ENCODE results near the gene P2RX2. TPM values are rescaled to one million over a fixed set of nuclear protein-coding genes. Genes with fewer than 3 reads are reported as not detected.

Gene P2RX2
- polyA plus RNA-seq, 1 donor from 2014 or later: not detected

DNA sequence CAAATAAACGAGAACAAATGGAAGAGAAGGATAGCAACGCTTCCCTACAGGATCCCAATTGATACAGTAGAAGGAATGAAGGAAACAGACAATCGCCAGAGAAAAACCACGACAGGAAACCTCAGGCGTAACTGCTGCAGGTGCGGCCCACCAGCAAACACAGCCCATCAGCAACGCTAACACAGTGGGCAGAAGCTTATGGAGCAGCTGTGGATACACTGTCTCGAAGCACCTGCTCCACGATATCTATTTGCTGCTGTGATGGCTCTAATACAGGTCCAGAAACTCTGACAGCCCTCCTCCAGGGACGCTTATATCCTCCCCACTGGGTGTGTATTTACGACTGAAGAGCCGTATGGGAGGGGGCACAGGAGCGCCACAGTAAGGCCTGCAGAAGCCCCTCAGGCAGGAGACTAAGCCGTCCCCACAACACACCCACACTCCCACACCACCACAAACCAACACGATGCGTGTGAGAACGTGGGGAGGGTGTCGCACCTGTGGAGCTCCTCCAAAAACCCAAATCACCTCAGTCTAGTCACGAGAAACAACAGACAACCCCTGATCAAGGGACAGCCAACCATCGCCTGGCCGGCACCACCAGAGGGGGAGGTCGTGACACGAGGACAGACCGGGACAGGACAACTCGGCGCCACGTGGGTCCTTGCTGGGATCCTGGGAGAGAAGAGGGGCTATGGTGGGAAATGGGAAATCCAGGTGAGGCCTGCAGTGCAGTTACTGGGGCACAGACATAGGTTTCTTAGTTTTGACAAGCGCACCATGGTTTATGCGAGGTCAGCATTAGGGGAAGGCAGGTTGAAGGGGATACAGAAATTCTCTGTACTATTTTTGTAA, 44.6 kb downstream of the P2RX2 start:
- Mint-ChIP-seq H3K4me3 (peak overlapping the region in 1 of 4 donors; percentile 12), H3K36me3 (peaks cover 17% of the 10 kb centered on the region), H3K27ac (peak overlapping the region in 1 of 3 donors; percentile 82), H3K9me3 (no peaks in the 10 kb centered on the region), H3K27me3 (no peaks in the 10 kb centered on the region), H3K4me1 (peaks cover 0 to 2% (median 0%) of the 10 kb centered on the region in 3 donors)

DNA sequence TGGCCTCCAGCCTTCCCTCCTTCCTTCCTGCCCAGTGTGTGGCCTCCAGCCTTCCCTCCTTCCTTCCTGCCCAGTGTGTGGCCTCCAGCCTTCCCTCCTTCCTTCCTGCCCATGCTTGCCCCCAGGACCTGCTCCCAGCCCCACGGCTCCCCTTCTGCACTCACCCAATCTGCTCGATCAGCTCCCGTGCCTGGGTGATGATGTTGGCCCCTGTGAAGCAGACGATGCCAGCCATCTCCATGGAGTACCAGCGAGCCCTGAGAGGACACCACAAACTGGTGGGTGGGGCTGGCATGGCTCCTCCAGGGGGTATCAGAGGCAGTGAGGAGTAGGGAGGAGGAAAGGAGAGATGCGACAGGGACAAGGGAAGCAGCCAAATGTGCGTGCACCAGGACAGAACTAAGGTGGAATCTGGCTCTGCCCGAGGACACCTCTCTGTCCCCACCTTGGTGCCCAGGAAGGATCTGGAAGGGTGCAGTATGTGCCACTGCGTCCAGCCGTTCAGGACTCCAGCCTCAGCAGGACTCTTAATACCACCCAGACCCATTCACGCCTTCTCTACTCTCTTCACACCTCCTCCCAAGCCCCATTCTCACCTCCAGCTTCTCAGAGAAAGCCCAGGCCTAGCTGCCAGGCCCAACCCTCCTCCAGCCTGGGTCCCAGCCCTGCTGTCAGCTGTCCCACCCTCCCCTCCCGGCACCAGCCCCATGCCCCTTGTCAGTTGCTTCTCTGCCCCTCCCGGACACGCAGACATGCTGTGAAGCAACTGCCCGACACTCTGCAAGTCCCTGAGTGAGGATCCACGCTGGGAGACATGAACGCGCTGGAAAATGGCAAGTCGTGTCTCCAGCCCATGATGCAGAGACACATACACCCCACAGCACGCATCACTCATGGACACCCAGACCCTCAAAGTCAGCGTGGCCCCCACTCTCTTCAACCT, 45.9 kb downstream of the P2RX2 start:
- no peak overlapping the region for H3K4me3 Mint-ChIP-seq
- peaks cover 17% of the 10 kb centered on the region for H3K36me3 Mint-ChIP-seq
- H3K4me1 Mint-ChIP-seq: peaks cover 0 to 2% (median 0%) of the 10 kb centered on the region in 3 donors
- no peak overlapping the region for H3K27ac Mint-ChIP-seq
- no peaks in the 10 kb centered on the region for H3K27me3 Mint-ChIP-seq
- H3K9me3 Mint-ChIP-seq: no peaks in the 10 kb centered on the region

DNA sequence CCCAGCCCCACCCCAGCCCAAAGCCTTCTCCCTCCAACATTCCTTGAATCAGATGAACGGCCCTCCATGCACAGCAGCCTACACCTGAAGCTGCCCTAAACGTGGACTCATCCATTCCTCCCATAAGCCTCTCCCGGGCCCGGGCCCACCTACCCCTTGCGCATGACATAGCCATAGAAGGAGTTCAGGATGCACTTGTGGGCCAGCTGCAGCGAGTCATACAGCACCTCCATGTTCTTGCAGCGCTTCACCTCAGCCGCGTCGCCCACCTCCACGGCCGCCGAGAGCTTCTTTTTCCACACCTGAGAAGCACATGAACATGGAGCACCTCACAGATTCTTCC, 46.5 kb downstream of the P2RX2 start:
- peaks cover 17% of the 10 kb centered on the region for H3K36me3 Mint-ChIP-seq
- H3K9me3 Mint-ChIP-seq: no peaks in the 10 kb centered on the region
- no peak overlapping the region for H3K4me3 Mint-ChIP-seq
- no peak overlapping the region for H3K27ac Mint-ChIP-seq
- H3K4me1 Mint-ChIP-seq: peaks cover 0 to 2% (median 0%) of the 10 kb centered on the region in 3 donors
- no peaks in the 10 kb centered on the region for H3K27me3 Mint-ChIP-seq

DNA sequence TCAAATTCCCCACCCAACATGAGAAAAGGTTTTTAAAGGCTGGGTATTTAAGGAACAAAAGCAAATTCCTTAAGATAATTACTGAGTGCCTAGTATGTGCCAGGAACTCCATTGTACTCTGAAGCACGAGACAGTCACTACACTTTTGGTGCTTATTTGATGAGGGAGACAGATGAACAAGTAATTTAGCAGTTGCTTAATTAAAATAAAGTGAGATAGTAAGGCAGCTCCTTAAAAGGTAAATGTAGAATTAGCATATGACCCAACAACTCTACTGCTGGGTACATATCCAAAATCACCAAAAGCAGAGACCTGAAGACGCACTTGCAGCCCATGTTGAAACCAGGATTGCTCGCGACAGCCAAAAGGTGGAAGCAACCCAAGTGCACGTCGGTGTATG, 47.2 kb downstream of the P2RX2 start:
- no peak overlapping the region for H3K4me3 Mint-ChIP-seq
- H3K9me3 Mint-ChIP-seq: no peaks in the 10 kb centered on the region
- H3K27me3 Mint-ChIP-seq: no peaks in the 10 kb centered on the region
- H3K27ac Mint-ChIP-seq: no peak overlapping the region
- H3K36me3 Mint-ChIP-seq: peaks cover 17% of the 10 kb centered on the region
- H3K4me1 Mint-ChIP-seq: peaks cover 0 to 2% (median 0%) of the 10 kb centered on the region in 3 donors

DNA sequence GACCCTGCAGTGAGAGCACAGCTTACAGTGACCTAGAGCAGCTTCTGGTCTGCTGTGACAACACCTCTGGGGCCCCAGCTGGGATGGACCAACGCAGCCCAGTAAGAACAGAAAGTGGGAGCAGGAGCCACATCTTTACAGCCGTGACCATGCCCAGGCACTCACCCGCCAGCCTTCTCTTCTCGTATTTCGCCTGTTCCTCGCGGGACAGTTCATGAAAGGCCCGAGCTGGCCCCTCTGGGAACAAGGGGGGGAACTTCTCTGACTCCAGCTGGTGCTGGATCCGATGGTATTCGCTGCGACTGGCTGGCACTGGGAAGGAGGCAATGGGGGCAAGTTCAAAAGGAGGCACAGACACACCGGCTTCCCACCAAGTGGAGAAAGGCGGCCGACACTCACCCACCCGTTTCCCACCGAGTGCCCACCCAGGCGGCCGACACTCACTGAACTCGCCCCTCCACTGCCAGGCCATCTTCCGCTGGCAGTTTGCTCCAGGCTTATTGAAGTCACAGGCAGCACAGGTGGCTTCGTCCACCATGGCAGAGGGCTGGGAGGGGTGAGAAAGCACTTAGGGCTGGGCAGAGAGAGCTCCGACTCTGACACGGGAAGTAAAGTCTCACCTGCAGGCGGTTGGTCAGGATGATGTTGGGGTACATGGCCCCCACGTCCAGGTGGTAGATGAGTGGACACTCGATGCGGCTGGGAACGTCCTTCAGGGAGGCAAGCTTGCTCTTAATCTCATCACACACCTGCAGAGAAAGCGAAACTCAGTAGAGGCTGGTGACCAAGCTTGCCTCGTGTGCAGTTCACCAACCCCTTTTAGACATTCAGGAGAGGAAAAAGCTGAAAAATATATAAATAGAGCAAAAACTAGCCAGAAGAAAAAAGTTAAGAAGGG, 49.9 kb downstream of the P2RX2 start:
- Mint-ChIP-seq H3K27me3 (no peaks in the 10 kb centered on the region), H3K27ac (peak overlapping the region in 1 of 3 donors; percentile 23), H3K4me3 (no peak overlapping the region), H3K36me3 (peaks cover 17% of the 10 kb centered on the region), H3K4me1 (peaks cover 0 to 2% (median 0%) of the 10 kb centered on the region in 3 donors), H3K9me3 (no peaks in the 10 kb centered on the region)

DNA sequence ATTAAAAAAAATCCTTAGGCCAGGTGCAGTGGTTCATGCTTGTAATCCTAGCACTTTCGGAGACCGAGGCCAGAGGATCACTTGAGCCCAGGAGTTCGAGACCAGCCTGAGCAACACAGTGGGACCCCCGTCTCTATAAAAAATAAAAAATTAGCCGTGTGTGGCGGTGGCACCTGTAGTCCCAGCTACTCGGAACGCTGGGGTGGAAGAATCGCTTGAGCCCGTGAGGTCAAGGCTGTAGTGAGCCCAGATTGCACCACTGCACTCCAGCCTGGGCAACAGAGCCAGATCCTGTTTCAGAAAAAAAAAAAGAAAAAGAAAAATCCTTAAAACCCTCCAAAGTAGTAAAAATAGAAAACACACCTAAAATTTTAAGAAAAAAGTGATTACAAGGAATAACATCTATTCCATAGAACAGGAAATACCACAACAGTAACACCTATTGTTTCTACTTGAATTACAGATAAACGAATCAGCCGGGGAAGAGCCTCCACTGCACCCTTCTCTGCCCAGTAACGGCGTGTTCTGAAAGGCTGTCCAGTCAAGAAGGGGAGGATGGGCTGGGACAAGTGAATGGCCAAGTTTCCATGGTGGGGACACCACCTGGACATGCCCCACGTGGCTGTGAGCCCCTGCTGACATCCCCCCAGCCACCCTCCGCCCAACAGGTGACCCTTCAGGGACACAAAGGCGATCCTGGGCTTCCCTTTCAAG, 50.7 kb downstream of the P2RX2 start:
- Mint-ChIP-seq H3K27me3 (no peaks in the 10 kb centered on the region), H3K27ac (no peak overlapping the region), H3K4me1 (peaks cover 0 to 2% (median 0%) of the 10 kb centered on the region in 3 donors), H3K36me3 (peaks cover 17% of the 10 kb centered on the region), H3K9me3 (no peaks in the 10 kb centered on the region), H3K4me3 (no peak overlapping the region)

Other genes starting within 250 kb of the P2RX2 start
- 6.8 TPM for gene FBRSL1, start 128.6 kb upstream of the P2RX2 start, polyA plus RNA-seq
- not detected for gene LRCOL1, start 8.2 kb upstream of the P2RX2 start, polyA plus RNA-seq
- 3.4 TPM for gene POLE, start 68.6 kb downstream of the P2RX2 start, polyA plus RNA-seq
- 6.2 TPM for gene PXMP2, start 68.8 kb downstream of the P2RX2 start, polyA plus RNA-seq
- gene PGAM5, start 92.1 kb downstream of the P2RX2 start, polyA plus RNA-seq: 21.4 TPM
- 26.6 TPM for gene ANKLE2, start 143.1 kb downstream of the P2RX2 start, polyA plus RNA-seq
- 11.5 TPM for gene GOLGA3, start 210.1 kb downstream of the P2RX2 start, polyA plus RNA-seq